ENCODE measurements around the gene PDLIM1. TPM values are rescaled to one million over a fixed set of nuclear protein-coding genes. Genes with fewer than 3 reads are reported as not detected.

Gene PDLIM1
- total RNA-seq (2014; rRNA removed; shearing (Covaris generic)): 110 and 111 TPM in 2 replicates
- 227 and 233 TPM in 2 replicates for polyA plus RNA-seq (2016; fragmentation: Nextera tagmentation; extraction: Ambion mirVana)
- long read RNA-seq, transcript PDLIM1-202 (6 exons, 850 nt): minor isoform, 9 of 216 reads
- long read RNA-seq, transcript PDLIM1-201 (7 exons, 1,452 nt): major isoform, 192 of 216 reads
- long read RNA-seq, partial matches to known transcripts: 4 of 216 reads
- long read RNA-seq, other reads (novel, unspliced or antisense): 11 of 216 reads

DNA sequence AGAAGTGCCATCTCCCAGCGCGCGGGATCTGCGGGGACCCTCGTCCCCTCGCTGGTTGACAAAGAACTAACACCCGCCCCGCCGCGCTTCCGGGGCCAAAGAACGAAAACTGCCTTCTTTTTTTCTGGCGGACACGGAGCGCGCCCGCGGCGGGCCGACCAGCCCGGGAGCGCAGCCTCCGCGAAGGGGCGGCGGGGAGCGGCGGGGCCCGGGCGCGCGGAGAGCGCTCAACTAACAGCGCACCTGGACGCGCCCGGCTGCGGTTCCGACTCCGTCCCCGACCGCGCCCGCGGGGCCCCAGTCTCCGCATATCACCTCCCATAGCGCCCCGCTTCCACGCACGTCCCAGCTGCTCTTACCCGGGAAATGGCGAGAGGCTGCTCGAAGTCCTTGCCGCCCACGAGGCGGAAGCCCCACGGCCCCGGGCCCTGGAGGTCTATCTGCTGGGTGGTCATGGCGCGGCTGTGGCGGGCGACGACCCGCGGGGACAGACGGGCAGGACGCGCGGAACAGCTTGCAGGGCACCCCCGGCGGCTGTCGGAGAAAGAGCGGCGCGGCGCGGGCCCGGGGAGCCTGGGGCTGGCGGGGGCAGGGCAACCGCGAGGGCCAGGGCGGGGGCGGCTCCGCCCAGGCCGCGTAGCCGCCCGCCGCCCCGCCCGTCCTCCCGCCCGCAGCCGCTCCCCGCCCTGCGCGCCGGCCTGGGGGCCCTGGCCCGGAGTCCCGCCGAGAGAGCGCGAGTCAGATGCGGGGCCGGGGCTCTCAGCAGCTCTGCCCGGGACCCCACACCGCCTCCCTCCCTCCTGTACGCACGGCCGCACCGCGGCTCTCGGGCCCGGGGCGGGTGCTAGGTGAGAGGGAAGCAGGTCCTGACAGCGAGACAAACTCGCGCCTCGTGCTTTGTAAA, at the start of gene PDLIM1:
Gene PDLIM1 (minus strand): TSS at position 543 of the 904 bp plus-strand sequence. CDS start 88 bp downstream, at position 455.
- Mint-ChIP-seq H3K36me3 (ENCODE audit: low read depth) (peaks cover 3% of the 10 kb centered on the region; the same call in 1 of the 3 replicates), H3K4me3 (peak within 1 kb of the TSS; percentile 91), H3K27ac (peak within 1 kb of the TSS; percentile 24; the same call in 1 of the 2 replicates), H3K9me3 (no peaks in the 10 kb centered on the region), H3K27me3 (ENCODE audit: insufficient read depth, low read depth, poor library complexity) (peaks cover 39% of the 10 kb centered on the region), H3K4me1 (peaks cover 42% of the 10 kb centered on the region)
- Histone ChIP-seq H3F3A (replicated peaks; ENCODE audit: low read depth) (peaks cover 6% of the 10 kb centered on the region; the same call in 1 of the 2 replicates), H3K27me3 (ENCODE audit: insufficient read depth) (peaks cover 49% of the 10 kb centered on the region), H3K79me2 (replicated peaks; ENCODE audit: insufficient read depth) (peaks cover 47% of the 10 kb centered on the region), H3K4me3 (peak within 1 kb of the TSS; percentile 87), H3K27ac (ENCODE audit: low read depth) (no peak within 1 kb of the TSS), H3K4me2 (peak within 1 kb of the TSS; percentile 96), H2AFZ (peak within 1 kb of the TSS; percentile 92), H3K9me2 (ENCODE audit: insufficient read depth) (no peaks in the 10 kb centered on the region), H3K36me3 (ENCODE audit: insufficient read depth) (no peaks in the 10 kb centered on the region), H3K4me1 (ENCODE audit: insufficient read depth) (peaks cover 49% of the 10 kb centered on the region), H4K20me1 (replicated peaks; ENCODE audit: insufficient read depth) (peaks cover 22% of the 10 kb centered on the region)
- peak; percentile 64 for ATAC-seq
- peak; percentile 81 for DNase-seq (ENCODE audit: low spot score)
- TF ChIP-seq POLR2AphosphoS5 (IDR thresholded peaks at IDR 0.05; ENCODE audit: low read depth) (peak; percentile 34; the same call in 1 of the 2 replicates), EZH2 (IDR thresholded peaks at IDR 0.05; ENCODE audit: low read depth, unreplicated experiment) (no peak)

DNA sequence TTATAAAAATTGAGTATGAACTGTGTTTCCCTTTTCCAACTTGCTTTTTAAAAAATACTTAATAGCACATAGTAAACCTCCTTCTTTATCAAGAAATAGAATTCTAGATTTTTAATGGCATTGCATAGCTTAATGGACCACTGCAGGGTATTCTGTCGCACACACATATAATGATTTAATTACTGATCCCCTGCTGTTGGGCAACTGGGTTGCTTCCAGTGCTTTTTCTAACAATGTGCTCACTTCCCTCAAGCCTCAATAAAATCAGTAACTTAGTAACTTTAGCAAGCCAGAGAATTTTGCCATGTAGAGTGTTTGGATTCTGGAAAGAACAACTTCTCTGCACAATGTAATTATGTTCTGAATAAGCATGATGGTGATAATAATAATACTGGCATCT, 49.1 kb upstream of the PDLIM1 start:
- no peaks in the 10 kb centered on the region for H3K9me3 Mint-ChIP-seq
- peaks cover 6% of the 10 kb centered on the region for H3K27me3 Mint-ChIP-seq (ENCODE audit: insufficient read depth, low read depth, poor library complexity)
- Histone ChIP-seq H3K27me3 (ENCODE audit: insufficient read depth) (no peaks in the 10 kb centered on the region), H4K20me1 (replicated peaks; ENCODE audit: insufficient read depth) (no peaks in the 10 kb centered on the region), H3K79me2 (replicated peaks; ENCODE audit: insufficient read depth) (no peaks in the 10 kb centered on the region), H3K4me2 (no peak overlapping the region), H3K4me3 (no peak overlapping the region), H2AFZ (no peak overlapping the region), H3K4me1 (ENCODE audit: insufficient read depth) (peaks cover 7% of the 10 kb centered on the region; the same call in 1 of the 2 replicates), H3K36me3 (ENCODE audit: insufficient read depth) (0 out of 2 replicates have a peak, but pooled peaks cover 3% of the 10 kb centered on the region), H3K27ac (ENCODE audit: low read depth) (no peak overlapping the region), H3F3A (replicated peaks; ENCODE audit: low read depth) (0 out of 2 replicates have a peak, but pooled peaks cover 3% of the 10 kb centered on the region), H3K9me2 (ENCODE audit: insufficient read depth) (no peaks in the 10 kb centered on the region)
- peaks cover 14% of the 10 kb centered on the region for H3K36me3 Mint-ChIP-seq (ENCODE audit: low read depth)
- DNase-seq (ENCODE audit: low spot score) (no peak), ATAC-seq (no peak)
- no peak overlapping the region for H3K4me3 Mint-ChIP-seq
- peaks cover 7% of the 10 kb centered on the region for H3K4me1 Mint-ChIP-seq
- H3K27ac Mint-ChIP-seq: no peak overlapping the region
- TF ChIP-seq ZNF114 (CRISPR knock-in tag; IDR thresholded peaks at IDR 0.05): no peak
- no peak for TF ChIP-seq JUNB (IDR thresholded peaks at IDR 0.05; ENCODE audit: unreplicated experiment)
- TF ChIP-seq, protein P1, sequence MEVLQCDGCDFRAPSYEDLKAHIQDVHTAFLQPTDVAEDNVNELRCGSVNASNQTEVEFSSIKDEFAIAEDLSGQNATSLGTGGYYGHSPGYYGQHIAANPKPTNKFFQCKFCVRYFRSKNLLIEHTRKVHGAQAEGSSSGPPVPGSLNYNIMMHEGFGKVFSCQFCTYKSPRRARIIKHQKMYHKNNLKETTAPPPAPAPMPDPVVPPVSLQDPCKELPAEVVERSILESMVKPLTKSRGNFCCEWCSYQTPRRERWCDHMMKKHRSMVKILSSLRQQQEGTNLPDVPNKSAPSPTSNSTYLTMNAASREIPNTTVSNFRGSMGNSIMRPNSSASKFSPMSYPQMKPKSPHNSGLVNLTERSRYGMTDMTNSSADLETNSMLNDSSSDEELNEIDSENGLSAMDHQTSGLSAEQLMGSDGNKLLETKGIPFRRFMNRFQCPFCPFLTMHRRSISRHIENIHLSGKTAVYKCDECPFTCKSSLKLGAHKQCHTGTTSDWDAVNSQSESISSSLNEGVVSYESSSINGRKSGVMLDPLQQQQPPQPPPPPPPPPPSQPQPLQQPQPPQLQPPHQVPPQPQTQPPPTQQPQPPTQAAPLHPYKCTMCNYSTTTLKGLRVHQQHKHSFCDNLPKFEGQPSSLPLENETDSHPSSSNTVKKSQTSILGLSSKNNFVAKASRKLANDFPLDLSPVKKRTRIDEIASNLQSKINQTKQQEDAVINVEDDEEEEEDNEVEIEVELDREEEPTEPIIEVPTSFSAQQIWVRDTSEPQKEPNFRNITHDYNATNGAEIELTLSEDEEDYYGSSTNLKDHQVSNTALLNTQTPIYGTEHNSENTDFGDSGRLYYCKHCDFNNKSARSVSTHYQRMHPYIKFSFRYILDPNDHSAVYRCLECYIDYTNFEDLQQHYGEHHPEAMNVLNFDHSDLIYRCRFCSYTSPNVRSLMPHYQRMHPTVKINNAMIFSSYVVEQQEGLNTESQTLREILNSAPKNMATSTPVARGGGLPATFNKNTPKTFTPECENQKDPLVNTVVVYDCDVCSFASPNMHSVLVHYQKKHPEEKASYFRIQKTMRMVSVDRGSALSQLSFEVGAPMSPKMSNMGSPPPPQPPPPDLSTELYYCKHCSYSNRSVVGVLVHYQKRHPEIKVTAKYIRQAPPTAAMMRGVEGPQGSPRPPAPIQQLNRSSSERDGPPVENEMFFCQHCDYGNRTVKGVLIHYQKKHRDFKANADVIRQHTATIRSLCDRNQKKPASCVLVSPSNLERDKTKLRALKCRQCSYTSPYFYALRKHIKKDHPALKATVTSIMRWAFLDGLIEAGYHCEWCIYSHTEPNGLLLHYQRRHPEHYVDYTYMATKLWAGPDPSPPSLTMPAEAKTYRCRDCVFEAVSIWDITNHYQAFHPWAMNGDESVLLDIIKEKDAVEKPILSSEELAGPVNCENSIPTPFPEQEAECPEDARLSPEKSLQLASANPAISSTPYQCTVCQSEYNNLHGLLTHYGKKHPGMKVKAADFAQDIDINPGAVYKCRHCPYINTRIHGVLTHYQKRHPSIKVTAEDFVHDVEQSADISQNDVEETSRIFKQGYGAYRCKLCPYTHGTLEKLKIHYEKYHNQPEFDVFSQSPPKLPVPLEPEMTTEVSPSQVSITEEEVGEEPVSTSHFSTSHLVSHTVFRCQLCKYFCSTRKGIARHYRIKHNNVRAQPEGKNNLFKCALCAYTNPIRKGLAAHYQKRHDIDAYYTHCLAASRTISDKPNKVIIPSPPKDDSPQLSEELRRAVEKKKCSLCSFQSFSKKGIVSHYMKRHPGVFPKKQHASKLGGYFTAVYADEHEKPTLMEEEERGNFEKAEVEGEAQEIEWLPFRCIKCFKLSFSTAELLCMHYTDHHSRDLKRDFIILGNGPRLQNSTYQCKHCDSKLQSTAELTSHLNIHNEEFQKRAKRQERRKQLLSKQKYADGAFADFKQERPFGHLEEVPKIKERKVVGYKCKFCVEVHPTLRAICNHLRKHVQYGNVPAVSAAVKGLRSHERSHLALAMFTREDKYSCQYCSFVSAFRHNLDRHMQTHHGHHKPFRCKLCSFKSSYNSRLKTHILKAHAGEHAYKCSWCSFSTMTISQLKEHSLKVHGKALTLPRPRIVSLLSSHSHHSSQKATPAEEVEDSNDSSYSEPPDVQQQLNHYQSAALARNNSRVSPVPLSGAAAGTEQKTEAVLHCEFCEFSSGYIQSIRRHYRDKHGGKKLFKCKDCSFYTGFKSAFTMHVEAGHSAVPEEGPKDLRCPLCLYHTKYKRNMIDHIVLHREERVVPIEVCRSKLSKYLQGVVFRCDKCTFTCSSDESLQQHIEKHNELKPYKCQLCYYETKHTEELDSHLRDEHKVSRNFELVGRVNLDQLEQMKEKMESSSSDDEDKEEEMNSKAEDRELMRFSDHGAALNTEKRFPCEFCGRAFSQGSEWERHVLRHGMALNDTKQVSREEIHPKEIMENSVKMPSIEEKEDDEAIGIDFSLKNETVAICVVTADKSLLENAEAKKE (CRISPR knock-in tag; IDR thresholded peaks at IDR 0.05): no peak
- no peak for TF ChIP-seq ETS1 (IDR thresholded peaks at IDR 0.05)
- TF ChIP-seq CREB1 (CRISPR knock-in tag; IDR thresholded peaks at IDR 0.05; ENCODE audit: low read depth): no peak
- no peak for TF ChIP-seq STAT1 (IDR thresholded peaks at IDR 0.05; ENCODE audit: unreplicated experiment)
- TF ChIP-seq EZH2phosphoT487 (IDR thresholded peaks at IDR 0.05; ENCODE audit: unreplicated experiment): no peak
- no peak for TF ChIP-seq POLR2AphosphoS5 (IDR thresholded peaks at IDR 0.05; ENCODE audit: low read depth)
- no peak for TF ChIP-seq ZNF331 (CRISPR knock-in tag; IDR thresholded peaks at IDR 0.05; ENCODE audit: low read depth)
